Coronary artery (tissue), 2 donors: ENCODE measurements around the gene UTS2R.

Experiments
- DNase-seq: peaks from one replicate; pipeline ENCODE4 v3.0.0-alpha.2; 2017; ENCODE audit warnings: low spot score
- H3K27ac ChIP-seq, 2 donors: fragments of 200-600 bp; sonication (generic); one replicate each; pipeline ENCODE4 v1.5.1; 2016 to 2019
- H3K4me3 ChIP-seq: fragments of 200-600 bp; sonication (generic); 2 replicates; pipeline ENCODE4 v1.5.1; 2016; ENCODE audit warnings: mild to moderate bottlenecking, moderate library complexity
- TF ChIP-seq, protein P1 (sequence below): fragments of 200-600 bp; sonication (generic); IDR thresholded peaks from one replicate; pipeline ENCODE4 v1.5.1; 2019; ENCODE audit warnings: antibody characterized with exemption

The UTS2R gene

DNA sequence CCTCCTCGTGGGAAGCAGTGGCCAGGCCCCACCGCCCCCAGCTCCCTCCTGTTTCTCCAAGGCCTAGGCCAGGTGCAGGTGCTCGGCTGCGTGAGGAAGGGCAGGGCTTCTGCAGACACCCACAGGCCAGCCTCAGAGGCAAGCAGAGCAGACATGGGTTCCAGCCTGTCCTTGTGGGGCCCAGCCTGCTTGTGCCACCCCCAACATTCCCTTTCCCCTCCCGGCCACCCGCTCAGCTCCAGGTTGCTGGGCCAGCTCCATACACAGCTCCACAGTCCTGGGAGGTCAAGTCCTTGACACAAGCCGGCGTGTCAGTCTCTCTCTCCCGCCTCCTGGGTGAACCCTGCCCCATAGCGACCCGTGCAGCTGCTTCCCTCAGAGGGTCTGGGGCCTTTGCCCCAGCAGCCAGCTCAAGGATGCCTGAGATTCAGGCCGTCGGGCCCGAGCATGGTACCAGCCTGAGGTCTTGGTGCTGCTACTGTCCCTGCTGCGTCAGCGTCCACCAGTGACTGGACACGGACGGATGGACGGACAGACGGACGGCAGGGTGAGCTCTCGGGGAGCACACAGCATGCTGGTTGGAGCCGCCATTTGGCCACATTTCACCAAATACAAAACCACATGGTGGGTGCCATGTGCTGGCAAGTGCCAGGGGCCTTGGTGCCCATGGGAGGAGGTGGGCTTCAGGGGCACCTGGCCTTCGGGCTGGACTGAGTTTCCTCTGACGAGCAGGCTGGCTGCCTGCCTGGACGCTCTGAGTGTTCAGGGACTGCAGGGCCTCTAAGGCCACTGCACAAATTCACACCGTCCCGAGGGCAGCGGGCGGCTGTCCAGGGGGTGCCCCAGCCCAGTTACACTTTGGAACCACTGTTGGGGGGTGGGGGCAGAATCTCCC lies 46.0 kb upstream of the UTS2R start:
- no peak for DNase-seq
- TF ChIP-seq, protein P1, sequence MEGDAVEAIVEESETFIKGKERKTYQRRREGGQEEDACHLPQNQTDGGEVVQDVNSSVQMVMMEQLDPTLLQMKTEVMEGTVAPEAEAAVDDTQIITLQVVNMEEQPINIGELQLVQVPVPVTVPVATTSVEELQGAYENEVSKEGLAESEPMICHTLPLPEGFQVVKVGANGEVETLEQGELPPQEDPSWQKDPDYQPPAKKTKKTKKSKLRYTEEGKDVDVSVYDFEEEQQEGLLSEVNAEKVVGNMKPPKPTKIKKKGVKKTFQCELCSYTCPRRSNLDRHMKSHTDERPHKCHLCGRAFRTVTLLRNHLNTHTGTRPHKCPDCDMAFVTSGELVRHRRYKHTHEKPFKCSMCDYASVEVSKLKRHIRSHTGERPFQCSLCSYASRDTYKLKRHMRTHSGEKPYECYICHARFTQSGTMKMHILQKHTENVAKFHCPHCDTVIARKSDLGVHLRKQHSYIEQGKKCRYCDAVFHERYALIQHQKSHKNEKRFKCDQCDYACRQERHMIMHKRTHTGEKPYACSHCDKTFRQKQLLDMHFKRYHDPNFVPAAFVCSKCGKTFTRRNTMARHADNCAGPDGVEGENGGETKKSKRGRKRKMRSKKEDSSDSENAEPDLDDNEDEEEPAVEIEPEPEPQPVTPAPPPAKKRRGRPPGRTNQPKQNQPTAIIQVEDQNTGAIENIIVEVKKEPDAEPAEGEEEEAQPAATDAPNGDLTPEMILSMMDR: no peak
- Histone ChIP-seq H3K4me3 (no peak overlapping the region), H3K27ac (no peak overlapping the region)

GRCh38 chr17:82327289-82327688 lies 44.3 kb upstream of the UTS2R start:
- H3K4me3 ChIP-seq: no peak overlapping the region
- TF ChIP-seq, protein P1: no peak
- no peak overlapping the region for H3K27ac ChIP-seq
- no peak for DNase-seq

GRCh38 chr17:82327757-82328140 lies 43.8 kb upstream of the UTS2R start:
- Histone ChIP-seq H3K27ac (no peak overlapping the region), H3K4me3 (no peak overlapping the region)
- TF ChIP-seq, protein P1: no peak
- no peak for DNase-seq

- Histone ChIP-seq H3K27ac (no peak overlapping the region), H3K4me3 (no peak overlapping the region)
- TF ChIP-seq, protein P1: no peak
- no peak for DNase-seq
Measured at GRCh38 chr17:82328141-82328993, 43.2 kb upstream of the UTS2R start.

DNA sequence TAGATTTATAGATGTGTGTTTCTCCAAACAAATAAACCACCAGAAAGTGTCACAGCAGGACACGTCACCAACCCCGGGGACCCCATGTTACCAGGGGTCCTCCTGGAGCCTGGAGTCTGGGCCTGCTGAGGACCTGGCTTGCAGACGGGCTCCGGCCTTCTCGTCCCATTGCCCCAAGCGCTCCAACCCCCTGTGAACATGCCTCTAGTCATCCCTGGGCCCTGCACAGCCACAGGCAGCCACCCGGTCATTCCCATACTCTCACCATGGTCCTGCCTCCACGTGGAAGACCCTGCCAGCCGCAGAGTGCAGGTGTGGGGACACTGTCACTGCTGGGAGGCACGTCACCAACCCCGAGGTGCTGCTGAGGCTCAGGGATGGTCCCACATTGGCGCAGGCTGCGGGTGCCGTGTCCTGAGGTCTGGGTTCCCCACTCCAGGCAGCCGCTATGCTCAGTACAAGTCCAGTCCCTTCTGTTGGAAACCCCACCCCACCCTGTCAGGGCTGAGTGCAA lies 42.5 kb upstream of the UTS2R start:
- TF ChIP-seq, protein P1: no peak
- no peak for DNase-seq
- H3K27ac ChIP-seq: no peak overlapping the region
- H3K4me3 ChIP-seq: no peak overlapping the region

DNA sequence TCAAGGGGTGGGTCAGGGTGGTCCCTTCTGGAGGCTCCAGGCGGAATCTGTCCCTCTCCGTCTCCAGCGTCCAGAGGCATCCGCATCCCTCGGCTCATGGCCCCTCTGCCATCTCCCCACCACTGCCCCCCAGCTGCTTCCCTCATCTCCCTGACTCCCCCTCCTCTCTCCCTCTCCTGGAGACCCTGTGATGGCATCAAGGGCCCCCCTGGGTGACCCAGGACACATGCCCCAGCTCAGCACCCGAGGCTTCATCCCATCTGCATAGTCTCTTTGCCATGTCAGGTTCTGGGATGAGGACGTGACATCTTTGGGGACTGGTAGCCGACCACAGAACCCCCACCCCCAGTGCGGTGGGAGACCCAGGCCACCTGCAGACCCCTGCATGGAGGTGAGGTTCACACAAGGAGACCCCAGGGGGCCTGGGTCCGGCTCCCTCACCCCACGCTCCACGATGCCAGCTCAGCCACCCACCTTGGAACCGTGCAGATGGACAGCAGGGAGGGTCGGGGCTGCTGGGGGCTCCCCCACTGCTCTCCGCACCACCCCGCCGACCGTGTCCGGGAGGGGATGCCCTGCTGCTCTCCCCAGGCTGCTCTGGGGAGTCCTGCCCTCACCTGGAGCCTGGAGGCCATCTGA lies 41.8 kb upstream of the UTS2R start:
- Histone ChIP-seq H3K4me3 (no peak overlapping the region), H3K27ac (no peak overlapping the region)
- no peak for DNase-seq
- TF ChIP-seq, protein P1: no peak
